ENCODE measurements around the gene CPVL.

DNA sequence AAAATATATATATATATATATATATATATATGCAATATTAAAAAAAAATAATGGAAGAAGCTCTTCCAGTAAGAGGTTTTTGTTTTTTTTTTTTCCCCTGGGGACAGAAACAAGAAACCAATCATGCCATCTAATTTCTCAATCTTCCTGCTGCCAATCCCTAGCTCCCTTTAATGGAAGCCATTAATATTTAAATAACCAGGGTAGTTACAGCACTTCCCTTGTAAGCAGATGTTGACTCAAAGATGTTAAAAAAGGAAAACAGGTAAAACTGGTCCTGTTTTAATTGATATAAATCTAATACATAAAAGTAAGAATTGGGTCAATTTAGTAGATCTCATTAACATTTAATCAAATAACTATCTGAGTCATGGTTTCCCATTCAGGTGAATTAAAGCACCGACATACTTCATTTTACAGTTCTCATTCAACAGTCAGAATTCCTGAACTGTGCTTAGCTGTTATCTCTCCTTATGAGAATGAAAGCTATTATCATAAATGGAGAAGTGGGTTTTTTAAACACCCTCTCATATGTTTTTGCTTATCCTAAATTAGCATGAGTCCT lies 22.6 kb downstream of the CPVL start:
- no peak for TF ChIP-seq EZH2 (IDR thresholded peaks at IDR 0.05; ENCODE audit: borderline replicate concordance, low read length)
- TF ChIP-seq, protein P1, sequence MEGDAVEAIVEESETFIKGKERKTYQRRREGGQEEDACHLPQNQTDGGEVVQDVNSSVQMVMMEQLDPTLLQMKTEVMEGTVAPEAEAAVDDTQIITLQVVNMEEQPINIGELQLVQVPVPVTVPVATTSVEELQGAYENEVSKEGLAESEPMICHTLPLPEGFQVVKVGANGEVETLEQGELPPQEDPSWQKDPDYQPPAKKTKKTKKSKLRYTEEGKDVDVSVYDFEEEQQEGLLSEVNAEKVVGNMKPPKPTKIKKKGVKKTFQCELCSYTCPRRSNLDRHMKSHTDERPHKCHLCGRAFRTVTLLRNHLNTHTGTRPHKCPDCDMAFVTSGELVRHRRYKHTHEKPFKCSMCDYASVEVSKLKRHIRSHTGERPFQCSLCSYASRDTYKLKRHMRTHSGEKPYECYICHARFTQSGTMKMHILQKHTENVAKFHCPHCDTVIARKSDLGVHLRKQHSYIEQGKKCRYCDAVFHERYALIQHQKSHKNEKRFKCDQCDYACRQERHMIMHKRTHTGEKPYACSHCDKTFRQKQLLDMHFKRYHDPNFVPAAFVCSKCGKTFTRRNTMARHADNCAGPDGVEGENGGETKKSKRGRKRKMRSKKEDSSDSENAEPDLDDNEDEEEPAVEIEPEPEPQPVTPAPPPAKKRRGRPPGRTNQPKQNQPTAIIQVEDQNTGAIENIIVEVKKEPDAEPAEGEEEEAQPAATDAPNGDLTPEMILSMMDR (conservative IDR thresholded peaks at IDR 0.05 in 1 of 2, IDR thresholded peaks at IDR 0.05 in 1 of 2; ENCODE audit: extremely low read depth in 1 of 2, insufficient read depth in 1 of 2, low read depth in 1 of 2, low read length in 2 of 2): no peak
